ENCODE data around the gene PPFIA3. TPM values are rescaled to one million over a fixed set of nuclear protein-coding genes. Genes with fewer than 3 reads are reported as not detected.
A peak's percentile ranks its signal among the peaks of the same experiment; 100 is the strongest.
"Not testable (repeated sequence)": the region's sequence is repeated elsewhere in the genome, so short reads cannot be mapped to it uniquely, and the experiment has no call there.

The PPFIA3 gene
- total RNA-seq, 2 donors from 2014 or later: 2.6 to 3.9 TPM

DNA sequence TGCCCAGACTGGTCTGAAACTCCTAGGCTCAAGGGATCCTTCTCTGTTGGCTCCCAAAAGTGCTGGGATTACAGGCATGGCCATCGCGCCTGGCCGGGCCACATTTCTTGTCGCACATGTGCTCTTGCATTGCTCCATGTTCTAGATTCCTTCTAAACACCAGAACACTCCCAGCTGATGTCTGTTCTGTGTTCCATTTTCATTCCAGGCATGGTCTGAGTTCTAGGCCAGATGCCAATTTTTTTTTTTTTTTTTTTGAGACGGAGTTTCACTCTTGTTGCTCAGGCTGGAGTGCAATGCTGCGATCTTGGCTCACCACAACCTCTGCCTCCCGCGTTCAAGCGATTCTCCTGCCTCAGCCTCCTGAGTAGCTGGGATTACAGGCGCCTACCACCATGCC lies 2.5 kb downstream of the PPFIA3 start:
- not testable (repeated sequence) for H3K27me3 Mint-ChIP-seq; DNase-seq; H3K4me3 Mint-ChIP-seq; H3K36me3 Mint-ChIP-seq (ENCODE audit: low read depth); H3K27ac Mint-ChIP-seq; H3K9me3 ChIP-seq (ENCODE audit: control insufficient read depth, low read length, poor library complexity, severe bottlenecking); ATAC-seq
- H3K4me1 Mint-ChIP-seq: peaks cover 24% of the 10 kb centered on the region

DNA sequence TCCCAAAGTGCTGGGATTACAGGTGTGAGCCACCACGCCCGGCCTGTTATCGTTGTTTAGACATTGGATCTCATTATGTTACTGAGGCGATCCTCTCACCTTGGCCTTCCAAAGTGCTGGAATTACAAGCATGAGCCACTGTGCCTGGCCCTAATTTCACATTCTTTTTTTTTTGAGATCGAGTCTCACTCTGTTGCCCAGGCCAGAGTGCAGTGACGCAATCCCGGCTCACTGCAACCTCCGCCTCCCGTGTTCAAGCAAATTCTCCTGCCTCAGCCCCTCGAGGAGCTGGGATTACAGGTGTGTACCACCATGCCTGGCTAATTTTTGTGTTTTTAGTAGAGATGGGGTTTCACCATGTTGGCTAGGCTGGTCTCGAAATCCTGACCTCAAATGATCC lies 3.9 kb downstream of the PPFIA3 start:
- not testable (repeated sequence) for H3K9me3 ChIP-seq (ENCODE audit: control insufficient read depth, low read length, poor library complexity, severe bottlenecking); H3K4me3 Mint-ChIP-seq; H3K36me3 Mint-ChIP-seq (ENCODE audit: low read depth); H3K27ac Mint-ChIP-seq; DNase-seq; H3K27me3 Mint-ChIP-seq; ATAC-seq
- H3K4me1 Mint-ChIP-seq: peaks cover 18% of the 10 kb centered on the region

DNA sequence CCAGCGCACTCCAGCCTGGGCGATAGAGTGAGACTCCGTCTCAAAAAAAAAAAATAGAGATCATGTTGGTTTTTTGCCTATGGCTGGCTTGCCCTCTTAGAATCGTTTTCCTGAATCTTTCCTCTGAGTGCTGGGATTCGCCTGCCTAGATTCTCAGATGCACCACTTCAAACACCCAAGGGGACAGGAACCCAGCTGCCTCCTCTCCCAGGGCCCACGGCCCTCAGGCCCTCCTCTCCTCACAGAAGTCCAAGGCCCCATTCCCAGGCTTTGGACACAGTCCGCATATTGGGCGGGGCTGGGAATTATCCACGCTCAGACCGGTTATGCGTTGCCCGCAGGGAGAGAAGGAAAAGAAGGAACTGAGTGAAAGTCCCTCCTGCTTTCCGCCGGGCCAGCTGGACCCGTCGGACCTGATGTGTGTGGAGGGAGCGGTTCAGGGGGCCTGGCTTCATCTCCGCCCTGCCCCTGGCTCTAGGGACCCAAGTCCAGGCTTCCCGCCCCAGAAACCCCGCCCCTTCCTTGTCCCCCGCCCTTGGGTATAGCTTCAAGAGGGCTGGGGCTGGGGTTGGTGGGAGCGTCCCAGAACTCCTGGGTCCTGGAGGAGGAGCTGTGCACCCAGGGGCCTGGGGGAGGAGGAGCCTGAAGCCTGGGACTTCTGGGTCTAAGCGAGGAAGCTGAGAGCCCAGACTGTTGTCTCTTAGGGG lies 5.8 kb downstream of the PPFIA3 start:
- peaks cover 5% of the 10 kb centered on the region for H3K27me3 Mint-ChIP-seq
- no peak overlapping the region for H3K27ac Mint-ChIP-seq
- peaks cover 22% of the 10 kb centered on the region for H3K4me1 Mint-ChIP-seq
- DNase-seq (no peak), ATAC-seq (no peak)
- H3K36me3 Mint-ChIP-seq (ENCODE audit: low read depth): no peaks in the 10 kb centered on the region
- H3K9me3 ChIP-seq (ENCODE audit: control insufficient read depth, low read length, poor library complexity, severe bottlenecking): no peaks in the 10 kb centered on the region
- H3K4me3 Mint-ChIP-seq: no peak overlapping the region

DNA sequence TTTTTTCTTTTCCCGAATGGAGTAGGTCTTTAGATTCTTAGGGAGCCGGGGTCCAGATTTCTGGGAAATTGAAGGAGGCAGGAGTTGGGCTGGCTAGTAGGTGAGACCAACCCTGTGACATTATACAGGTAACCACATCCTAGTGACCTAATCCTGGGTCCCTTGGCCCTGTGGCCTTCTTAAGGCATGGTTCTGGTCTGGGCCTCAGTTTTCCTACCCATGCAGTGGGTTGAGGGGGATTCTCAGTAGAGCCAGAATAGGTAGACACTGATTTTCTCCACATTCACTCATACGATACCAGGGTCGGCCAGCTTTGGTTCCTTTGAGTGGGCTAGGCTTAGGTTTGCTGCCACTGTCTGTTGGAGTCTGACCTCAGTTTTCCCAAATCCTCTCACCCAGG lies 7.2 kb downstream of the PPFIA3 start:
- DNase-seq (no peak), ATAC-seq (no peak)
- H3K9me3 ChIP-seq (ENCODE audit: control insufficient read depth, low read length, poor library complexity, severe bottlenecking): no peaks in the 10 kb centered on the region
- Mint-ChIP-seq H3K27me3 (no peaks in the 10 kb centered on the region), H3K27ac (no peak overlapping the region), H3K4me3 (no peak overlapping the region), H3K4me1 (peaks cover 14% of the 10 kb centered on the region), H3K36me3 (ENCODE audit: low read depth) (no peaks in the 10 kb centered on the region)

DNA sequence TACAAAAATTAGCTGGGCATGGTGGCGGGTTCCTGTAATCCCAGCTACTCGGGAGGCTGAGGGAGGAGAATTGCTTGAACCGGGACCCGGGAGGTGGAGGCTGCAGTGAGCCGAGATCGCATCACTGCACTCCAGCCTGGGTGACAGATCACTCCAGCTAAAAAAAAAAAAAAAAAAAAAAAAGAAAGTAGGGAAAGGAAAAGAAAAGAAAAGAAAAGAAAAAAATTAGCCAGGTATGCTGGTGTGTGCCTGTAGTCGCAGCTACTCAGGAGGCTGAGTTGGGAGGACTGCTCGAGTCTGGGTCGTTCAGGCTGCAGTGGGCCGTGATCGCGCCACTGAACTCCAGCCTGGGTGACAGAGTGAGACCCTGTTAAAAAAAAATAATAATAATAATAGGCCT lies 7.9 kb downstream of the PPFIA3 start:
- not testable (repeated sequence) for H3K9me3 ChIP-seq (ENCODE audit: control insufficient read depth, low read length, poor library complexity, severe bottlenecking); H3K27me3 Mint-ChIP-seq; H3K36me3 Mint-ChIP-seq (ENCODE audit: low read depth); H3K4me3 Mint-ChIP-seq; ATAC-seq; DNase-seq; H3K27ac Mint-ChIP-seq
- H3K4me1 Mint-ChIP-seq: peaks cover 14% of the 10 kb centered on the region

DNA sequence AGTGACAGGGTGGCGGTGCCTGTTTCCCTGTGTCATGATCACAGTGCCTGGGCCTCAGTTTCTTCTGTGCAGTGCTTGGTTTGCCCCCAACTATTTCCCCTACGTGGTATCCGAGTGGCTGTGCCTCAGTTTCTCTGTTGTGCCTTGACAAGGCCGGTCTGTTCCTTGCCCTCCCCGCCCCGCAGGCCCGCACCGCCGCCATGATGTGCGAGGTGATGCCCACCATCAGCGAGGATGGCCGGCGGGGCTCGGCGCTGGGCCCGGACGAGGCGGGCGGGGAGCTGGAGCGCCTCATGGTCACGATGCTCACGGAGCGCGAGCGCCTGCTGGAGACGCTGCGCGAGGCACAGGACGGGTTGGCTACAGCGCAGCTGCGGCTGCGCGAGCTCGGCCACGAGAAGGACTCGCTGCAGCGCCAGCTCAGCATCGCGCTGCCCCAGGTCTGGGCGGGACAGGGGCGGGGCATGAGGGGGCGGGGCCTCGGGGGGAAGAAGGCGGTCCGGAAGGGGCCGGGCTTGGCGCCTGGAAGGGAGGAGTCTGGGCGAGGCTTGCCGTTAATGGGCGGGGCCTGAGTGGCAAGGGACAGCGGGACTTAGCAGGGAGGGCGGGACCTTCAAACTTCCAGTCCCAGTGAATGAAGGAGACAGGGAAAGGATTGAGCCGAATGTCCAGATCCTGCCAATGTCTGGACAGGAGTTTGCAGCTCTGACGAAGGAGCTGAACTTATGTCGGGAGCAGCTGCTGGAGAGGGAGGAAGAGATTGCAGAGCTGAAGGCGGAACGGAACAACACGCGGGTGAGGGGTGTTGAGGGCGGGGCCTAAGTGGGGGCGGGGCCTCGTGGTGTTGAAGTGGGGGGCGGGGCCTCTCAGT lies 8.6 kb downstream of the PPFIA3 start:
- no peaks in the 10 kb centered on the region for H3K27me3 Mint-ChIP-seq
- ATAC-seq (peak; percentile 94), DNase-seq (peak; percentile 91 to 94 (median 91))
- H3K36me3 Mint-ChIP-seq (ENCODE audit: low read depth): no peaks in the 10 kb centered on the region
- H3K9me3 ChIP-seq (ENCODE audit: control insufficient read depth, low read length, poor library complexity, severe bottlenecking): no peaks in the 10 kb centered on the region
- peak overlapping the region; percentile 66 for H3K4me3 Mint-ChIP-seq
- H3K27ac Mint-ChIP-seq: no peak overlapping the region
- peaks cover 13% of the 10 kb centered on the region for H3K4me1 Mint-ChIP-seq

DNA sequence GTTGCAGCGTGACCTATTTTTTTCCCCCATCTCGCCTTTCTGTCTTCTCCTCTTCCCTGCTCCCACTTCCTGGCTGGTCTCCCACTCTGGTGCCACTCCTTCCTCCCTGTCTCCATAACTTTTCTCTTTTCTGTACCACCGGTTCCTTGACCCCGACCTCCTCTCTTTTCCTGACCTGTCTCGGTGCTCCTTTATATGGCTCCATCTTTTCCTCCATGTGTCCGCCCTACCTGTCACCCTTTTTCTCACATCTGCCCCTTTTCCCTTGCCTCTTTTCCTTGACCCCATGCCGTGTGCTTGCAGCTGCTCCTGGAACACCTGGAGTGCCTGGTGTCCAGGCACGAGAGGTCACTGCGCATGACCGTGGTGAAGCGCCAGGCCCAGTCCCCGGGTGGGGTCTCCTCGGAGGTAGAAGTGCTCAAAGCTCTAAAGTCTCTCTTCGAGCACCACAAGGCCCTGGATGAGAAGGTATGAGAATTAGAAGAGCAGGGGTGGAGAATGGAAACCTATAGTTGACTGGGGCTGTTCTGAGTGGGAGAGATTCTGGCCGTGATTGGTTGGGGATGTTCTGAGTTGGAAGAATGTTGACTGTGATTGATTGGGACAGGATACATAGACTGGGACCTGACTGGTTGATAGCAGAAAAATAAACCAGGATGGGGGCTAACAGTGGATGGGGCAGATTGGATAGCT lies 9.3 kb downstream of the PPFIA3 start:
- ATAC-seq (no peak), DNase-seq (no peak)
- Mint-ChIP-seq H3K27ac (no peak overlapping the region), H3K4me3 (peak overlapping the region; percentile 47), H3K4me1 (peaks cover 19% of the 10 kb centered on the region), H3K36me3 (ENCODE audit: low read depth) (no peaks in the 10 kb centered on the region), H3K27me3 (no peaks in the 10 kb centered on the region)
- H3K9me3 ChIP-seq (ENCODE audit: control insufficient read depth, low read length, poor library complexity, severe bottlenecking): no peaks in the 10 kb centered on the region

DNA sequence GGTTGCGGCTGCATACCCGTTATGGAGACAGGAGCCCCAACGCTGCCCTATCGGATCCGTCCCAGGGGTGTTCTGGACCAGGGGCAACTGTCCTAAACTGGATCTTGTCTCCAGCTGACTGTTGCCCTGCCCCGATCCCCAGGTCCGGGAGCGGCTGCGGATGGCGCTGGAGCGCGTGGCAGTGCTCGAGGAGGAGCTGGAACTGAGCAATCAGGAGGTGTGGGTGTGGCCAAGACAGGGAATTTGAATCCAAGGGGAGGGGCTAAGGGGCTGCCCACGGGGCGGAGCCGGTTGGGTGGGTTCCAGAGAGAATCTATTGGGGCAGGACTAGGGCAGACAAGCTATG lies 9.9 kb downstream of the PPFIA3 start:
- Mint-ChIP-seq H3K27me3 (no peaks in the 10 kb centered on the region), H3K4me1 (peaks cover 22% of the 10 kb centered on the region), H3K27ac (no peak overlapping the region), H3K4me3 (peak overlapping the region; percentile 47), H3K36me3 (ENCODE audit: low read depth) (no peaks in the 10 kb centered on the region)
- DNase-seq: no peak
- no peaks in the 10 kb centered on the region for H3K9me3 ChIP-seq (ENCODE audit: control insufficient read depth, low read length, poor library complexity, severe bottlenecking)
- no peak for ATAC-seq

DNA sequence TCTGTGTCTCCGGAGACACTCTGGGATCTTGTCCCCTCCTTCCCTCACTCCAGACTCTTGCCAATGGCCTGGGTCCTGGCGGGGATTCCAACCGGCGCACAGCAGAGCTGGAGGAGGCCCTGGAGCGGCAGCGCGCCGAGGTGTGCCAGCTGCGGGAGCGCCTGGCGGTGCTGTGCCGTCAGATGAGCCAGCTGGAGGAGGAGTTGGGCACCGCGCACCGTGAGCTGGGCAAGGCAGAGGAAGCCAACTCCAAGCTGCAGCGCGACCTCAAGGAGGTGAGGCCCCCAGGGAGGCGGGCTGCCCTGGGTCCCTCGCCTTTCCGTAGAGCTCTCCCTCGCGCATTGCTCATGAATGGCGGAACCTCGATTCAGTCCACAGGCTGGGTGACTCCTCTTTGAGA lies 11.0 kb downstream of the PPFIA3 start:
- H3K27ac Mint-ChIP-seq: no peak overlapping the region
- no peaks in the 10 kb centered on the region for H3K27me3 Mint-ChIP-seq
- no peak for DNase-seq
- H3K4me3 Mint-ChIP-seq: no peak overlapping the region
- no peaks in the 10 kb centered on the region for H3K36me3 Mint-ChIP-seq (ENCODE audit: low read depth)
- peaks cover 25% of the 10 kb centered on the region for H3K4me1 Mint-ChIP-seq
- H3K9me3 ChIP-seq (ENCODE audit: control insufficient read depth, low read length, poor library complexity, severe bottlenecking): no peaks in the 10 kb centered on the region
- ATAC-seq: no peak

DNA sequence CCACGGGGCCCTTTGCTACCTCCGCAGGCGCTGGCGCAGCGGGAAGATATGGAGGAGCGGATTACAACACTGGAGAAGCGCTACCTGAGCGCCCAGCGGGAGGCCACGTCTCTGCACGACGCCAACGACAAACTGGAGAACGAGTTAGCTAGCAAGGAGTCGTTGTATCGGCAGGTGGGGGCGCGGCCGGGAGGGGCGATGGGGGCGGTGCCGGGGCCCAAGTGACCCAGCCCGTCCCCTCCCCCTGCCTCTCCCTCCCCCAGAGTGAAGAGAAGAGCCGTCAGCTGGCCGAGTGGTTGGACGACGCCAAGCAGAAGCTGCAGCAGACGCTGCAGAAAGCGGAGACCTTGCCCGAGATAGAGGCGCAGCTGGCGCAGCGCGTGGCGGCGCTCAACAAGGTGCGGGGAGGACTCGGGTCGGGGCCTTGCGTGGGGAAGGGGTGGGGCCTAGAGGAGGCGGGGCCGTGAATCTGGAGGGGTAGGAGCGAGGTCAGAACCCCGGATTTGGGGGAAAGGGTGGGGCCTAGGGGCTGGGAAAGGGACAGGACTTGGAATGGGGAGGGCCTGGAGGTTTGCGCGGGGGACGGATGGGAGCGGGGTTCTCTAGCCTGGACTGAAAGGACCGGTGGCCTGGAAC lies 13.7 kb downstream of the PPFIA3 start:
- Mint-ChIP-seq H3K27me3 (peaks cover 4% of the 10 kb centered on the region), H3K4me1 (peaks cover 24% of the 10 kb centered on the region), H3K27ac (no peak overlapping the region), H3K4me3 (peak overlapping the region; percentile 85), H3K36me3 (ENCODE audit: low read depth) (peaks cover 3% of the 10 kb centered on the region)
- peak in 1 of 3 donors; percentile 41 for DNase-seq
- H3K9me3 ChIP-seq (ENCODE audit: control insufficient read depth, low read length, poor library complexity, severe bottlenecking): no peaks in the 10 kb centered on the region
- ATAC-seq: peak; percentile 37

DNA sequence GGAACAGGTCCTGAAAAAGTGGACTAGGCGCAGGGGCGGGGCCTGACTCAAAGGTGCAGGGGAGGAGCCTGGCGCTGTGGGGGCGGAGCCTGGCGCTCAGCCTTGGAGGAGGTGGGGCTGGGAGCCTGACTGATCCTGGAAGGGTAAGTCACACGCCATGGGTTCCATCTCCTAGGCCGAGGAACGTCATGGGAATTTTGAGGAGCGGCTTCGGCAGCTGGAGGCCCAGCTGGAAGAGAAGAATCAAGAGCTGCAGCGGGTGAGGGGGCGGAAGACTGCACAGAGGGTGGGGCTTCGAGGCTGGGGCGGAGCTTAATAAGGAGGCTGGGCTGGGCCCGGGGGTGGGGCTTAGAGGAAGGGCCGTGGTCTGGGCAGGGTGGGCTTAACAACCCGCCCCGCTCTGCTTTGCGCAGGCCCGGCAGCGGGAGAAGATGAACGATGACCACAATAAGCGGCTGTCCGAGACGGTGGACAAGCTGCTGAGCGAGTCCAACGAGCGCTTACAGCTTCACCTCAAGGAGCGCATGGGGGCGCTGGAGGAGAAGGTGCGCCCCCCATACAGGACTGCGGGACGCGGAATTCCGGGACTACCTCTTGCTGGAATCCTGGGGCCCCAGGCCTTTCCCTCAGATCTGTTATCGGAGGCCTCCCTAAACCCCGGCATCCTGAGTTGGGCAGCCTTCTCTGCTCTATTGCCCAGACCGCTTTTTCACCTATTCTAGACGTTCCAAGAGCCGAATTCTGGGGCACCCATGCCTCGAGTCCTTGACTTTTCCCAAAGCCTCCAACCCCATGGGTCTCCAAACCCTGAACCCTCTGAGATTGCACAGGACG lies 14.5 kb downstream of the PPFIA3 start:
- peaks cover 17% of the 10 kb centered on the region for H3K4me1 Mint-ChIP-seq
- ATAC-seq (peak; percentile 79), DNase-seq (peak in 2 of 3 donors; percentile 31 to 46)
- no peaks in the 10 kb centered on the region for H3K9me3 ChIP-seq (ENCODE audit: control insufficient read depth, low read length, poor library complexity, severe bottlenecking)
- peak overlapping the region; percentile 85 for H3K4me3 Mint-ChIP-seq
- peaks cover 3% of the 10 kb centered on the region for H3K36me3 Mint-ChIP-seq (ENCODE audit: low read depth)
- H3K27ac Mint-ChIP-seq: no peak overlapping the region
- H3K27me3 Mint-ChIP-seq: peaks cover 4% of the 10 kb centered on the region

DNA sequence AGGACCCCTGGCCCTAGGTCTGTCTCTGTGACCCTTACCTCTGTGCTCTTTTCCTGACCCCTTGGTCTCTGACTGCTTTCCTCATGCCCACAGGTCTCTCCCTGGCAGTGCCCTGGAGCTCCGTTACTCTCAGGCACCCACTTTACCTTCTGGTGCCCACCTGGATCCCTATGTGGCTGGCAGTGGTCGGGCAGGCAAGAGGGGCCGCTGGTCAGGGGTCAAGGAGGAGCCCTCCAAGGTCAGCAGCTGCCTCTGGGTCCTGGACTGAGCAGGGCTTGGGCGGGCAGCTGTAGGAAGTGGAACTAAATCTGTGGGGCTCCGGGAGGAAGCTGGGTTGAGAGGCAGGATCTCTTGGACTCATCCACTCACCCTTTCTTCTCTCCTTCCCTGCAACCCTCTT lies 16.3 kb downstream of the PPFIA3 start:
- peaks cover 4% of the 10 kb centered on the region for H3K27me3 Mint-ChIP-seq
- no peak for DNase-seq
- no peak for ATAC-seq
- H3K27ac Mint-ChIP-seq: no peak overlapping the region
- no peak overlapping the region for H3K4me3 Mint-ChIP-seq
- no peaks in the 10 kb centered on the region for H3K9me3 ChIP-seq (ENCODE audit: control insufficient read depth, low read length, poor library complexity, severe bottlenecking)
- H3K4me1 Mint-ChIP-seq: peaks cover 12% of the 10 kb centered on the region
- peaks cover 3% of the 10 kb centered on the region for H3K36me3 Mint-ChIP-seq (ENCODE audit: low read depth)
